Measurements from ENCODE around the gene GCNA. TPM values are rescaled to one million over a fixed set of nuclear protein-coding genes. Genes with fewer than 3 reads are reported as not detected.
"Not testable (repeated sequence)": the region's sequence is repeated elsewhere in the genome, so short reads cannot be mapped to it uniquely, and the experiment has no call there.

Gene GCNA
- total RNA-seq, 4 donors from 2014 or later: 0.67 to 3.8 (median 0.98) TPM

DNA sequence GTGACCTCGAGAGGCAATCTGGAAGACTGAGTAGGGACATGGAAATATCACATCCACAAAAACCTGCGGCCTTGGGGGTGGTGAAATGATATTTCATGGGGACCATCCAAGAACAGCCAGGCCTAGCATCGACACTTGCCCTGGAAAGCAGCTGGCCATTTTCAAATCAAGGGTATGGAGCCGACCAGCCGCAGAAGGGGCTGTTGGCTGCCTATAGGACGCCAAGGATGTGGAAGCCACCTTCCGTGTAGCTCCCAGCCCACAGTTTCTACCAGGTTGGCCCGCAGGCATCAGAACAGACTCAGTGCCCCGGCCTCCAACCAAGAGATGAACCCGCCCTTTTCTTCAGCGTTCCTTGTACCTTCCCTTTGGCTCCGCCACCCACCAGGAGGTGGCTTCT, 83.7 kb downstream of the GCNA start:
- H3K4me3 ChIP-seq (ENCODE audit: low read depth, poor library complexity, severe bottlenecking): no peak overlapping the region
- TF ChIP-seq POLR2A (IDR thresholded peaks at IDR 0.05) (no peak), CTCF (IDR thresholded peaks at IDR 0.05) (no peak)
- intact Hi-C loops (cut with DNase I; ENCODE audit: low total_unique reads): no loop called here
- peak in 1 of 2 donors; percentile 80 for DNase-seq (ENCODE audit: low spot score in 2 of 2)
- WGBS, 2 donors: 83 to 90% methylated on average over 9 to 12 of the region's 12 CpGs

DNA sequence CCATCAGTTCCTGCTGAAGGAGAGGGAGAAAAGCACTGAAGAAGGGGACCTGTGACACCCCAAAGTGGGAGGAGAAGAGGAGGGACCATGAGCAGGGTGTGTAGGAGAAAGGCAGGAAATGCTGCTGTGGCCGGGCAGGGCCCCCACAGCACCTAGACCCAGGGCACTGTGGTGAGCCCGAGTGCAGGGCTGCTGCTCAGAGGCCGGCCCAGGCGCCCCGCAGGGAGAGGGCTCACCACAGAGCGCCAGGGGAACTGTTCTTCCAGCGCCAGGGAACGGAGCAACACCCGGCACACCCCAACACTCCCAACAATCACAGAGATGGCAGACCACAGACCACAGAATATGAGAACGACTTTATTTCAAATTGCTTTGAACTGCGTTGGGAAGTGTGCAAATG, 84.4 kb downstream of the GCNA start:
- DNase-seq (ENCODE audit: low spot score in 2 of 2); intact Hi-C loops (cut with DNase I; ENCODE audit: low total_unique reads); H3K4me3 ChIP-seq (ENCODE audit: low read depth, poor library complexity, severe bottlenecking): not testable (repeated sequence)
- WGBS, 2 donors: 35 to 57% methylated on average over 11 of the region's 11 CpGs

Other genes starting within 250 kb of the GCNA start
- gene TAF1, start 212.1 kb upstream of the GCNA start, total RNA-seq: 10 to 100 TPM; 34.3 to 44.9 (median 38.2) TPM
- 100 to 1,000 TPM in 1 of 4 donors, 10 to 100 TPM in 3; 72.2 to 139 (median 90.6) TPM for gene OGT, start 45.3 kb upstream of the GCNA start, total RNA-seq
- gene CXCR3, start 40.1 kb downstream of the GCNA start, total RNA-seq: not detected
- gene CXorf49, start 139.8 kb downstream of the GCNA start, total RNA-seq: not detected
- gene CXorf49B, start 184.9 kb downstream of the GCNA start, total RNA-seq: not detected